HEK293T (cell line): ENCODE data around the gene SGMS1.
"Not testable (repeated sequence)": the region's sequence is repeated elsewhere in the genome, so short reads cannot be mapped to it uniquely, and the experiment has no call there.

Experiments used
- ARNT ChIP-seq: fragments of 450-650 bp; IDR thresholded peaks from 2 replicates; pipeline ENCODE4 v1.6.1; 2017; ENCODE audit warnings: mild to moderate bottlenecking
- BHLHE40 ChIP-seq: fragments of 450-650 bp; IDR thresholded peaks from 2 replicates; pipeline ENCODE4 v1.6.1; 2016; ENCODE audit warnings: mild to moderate bottlenecking, moderate library complexity, borderline replicate concordance
- CTBP1 ChIP-seq: fragments of 450-650 bp; IDR thresholded peaks from 2 replicates; pipeline ENCODE4 v1.6.1; 2016; ENCODE audit warnings: borderline replicate concordance
- ELF4 ChIP-seq: fragments of 450-650 bp; IDR thresholded peaks from 2 replicates; pipeline ENCODE4 v1.6.1; 2017; ENCODE audit warnings: antibody characterized with exemption
- FOXA1 ChIP-seq: fragments of 450-650 bp; IDR thresholded peaks from 2 replicates; pipeline ENCODE4 v1.6.1; 2016; ENCODE audit warnings: mild to moderate bottlenecking
- FOXK2 ChIP-seq: fragments of 450-650 bp; IDR thresholded peaks from 2 replicates; pipeline ENCODE4 v1.6.1; 2016; ENCODE audit warnings: mild to moderate bottlenecking
- FOXM1 ChIP-seq: fragments of 450-650 bp; IDR thresholded peaks from 2 replicates; pipeline ENCODE4 v1.6.1; 2017; ENCODE audit warnings: mild to moderate bottlenecking, borderline replicate concordance
- LEF1 ChIP-seq: fragments of 450-650 bp; IDR thresholded peaks from 2 replicates; pipeline ENCODE4 v1.6.1; 2017; ENCODE audit warnings: mild to moderate bottlenecking, borderline replicate concordance
- NFRKB ChIP-seq: fragments of 450-650 bp; IDR thresholded peaks from 2 replicates; pipeline ENCODE4 v1.6.1; 2016; ENCODE audit warnings: mild to moderate bottlenecking, moderate library complexity
- SP1 ChIP-seq: fragments of 450-650 bp; IDR thresholded peaks from 2 replicates; pipeline ENCODE4 v1.6.1; 2017
- SUZ12 ChIP-seq: fragments of 450-650 bp; IDR thresholded peaks from 2 replicates; pipeline ENCODE4 v1.6.1; 2016; ENCODE audit warnings: mild to moderate bottlenecking
- TARDBP ChIP-seq: fragments of 450-650 bp; IDR thresholded peaks from 2 replicates; pipeline ENCODE4 v1.6.1; 2016
- ZNF384 ChIP-seq: fragments of 450-650 bp; IDR thresholded peaks from 2 replicates; pipeline ENCODE4 v1.6.1; 2016

- not testable (repeated sequence) for TF ChIP-seq FOXA1, NFRKB, FOXK2, ZNF384, SP1, FOXM1, LEF1, ARNT, TARDBP, CTBP1, SUZ12, BHLHE40, ELF4
Measured at GRCh38 chr10:50425215-50425614, 198.5 kb downstream of the SGMS1 start.
